GM18517 (cell line): ENCODE measurements around the gene DDR1.

Experiments
- ATAC-seq: cut with Tn5 transposase; IDR thresholded peaks from one replicate; pipeline ENCODE4 v1.9.1; 2021; ENCODE audit warnings: mild to moderate bottlenecking, moderate library complexity; ENCODE audit not compliant: unreplicated experiment

DDR1 gene

DNA sequence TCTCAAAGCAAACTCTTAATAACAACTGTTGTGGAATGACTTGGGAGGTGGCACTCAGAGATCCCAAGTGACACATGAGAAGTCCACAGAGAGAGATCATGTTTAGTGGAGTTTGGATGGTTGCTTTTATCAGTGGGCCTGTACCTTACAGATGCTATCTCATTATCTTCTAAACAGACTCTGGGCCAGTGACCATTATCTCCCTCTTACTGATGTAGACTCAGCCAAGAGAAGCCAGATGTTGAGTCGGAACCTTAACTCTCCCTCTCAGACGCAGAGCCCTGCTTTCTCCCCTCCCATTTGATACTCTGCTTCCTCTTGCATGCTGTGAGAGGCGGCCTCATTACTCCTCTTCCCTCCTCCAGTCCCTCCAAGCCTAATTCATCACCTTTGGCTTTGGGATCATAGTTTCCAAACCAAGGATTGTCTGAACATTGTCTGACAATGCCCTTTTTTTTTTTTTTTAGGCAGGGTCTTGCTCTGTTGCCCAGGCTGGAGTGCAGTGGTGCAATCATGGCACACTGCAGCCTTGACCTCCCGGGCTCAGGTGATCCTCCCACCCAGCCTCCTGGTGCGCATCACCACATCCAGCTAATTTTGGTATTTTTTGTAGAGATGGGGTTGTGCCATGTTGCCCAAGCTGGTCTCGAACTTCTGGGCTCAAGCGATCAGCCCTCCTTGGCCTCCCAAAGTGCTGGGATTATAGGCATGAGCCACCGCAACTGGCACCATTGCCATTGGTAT is 4.5 kb upstream of the DDR1 start:
- ATAC-seq = no peak

DNA sequence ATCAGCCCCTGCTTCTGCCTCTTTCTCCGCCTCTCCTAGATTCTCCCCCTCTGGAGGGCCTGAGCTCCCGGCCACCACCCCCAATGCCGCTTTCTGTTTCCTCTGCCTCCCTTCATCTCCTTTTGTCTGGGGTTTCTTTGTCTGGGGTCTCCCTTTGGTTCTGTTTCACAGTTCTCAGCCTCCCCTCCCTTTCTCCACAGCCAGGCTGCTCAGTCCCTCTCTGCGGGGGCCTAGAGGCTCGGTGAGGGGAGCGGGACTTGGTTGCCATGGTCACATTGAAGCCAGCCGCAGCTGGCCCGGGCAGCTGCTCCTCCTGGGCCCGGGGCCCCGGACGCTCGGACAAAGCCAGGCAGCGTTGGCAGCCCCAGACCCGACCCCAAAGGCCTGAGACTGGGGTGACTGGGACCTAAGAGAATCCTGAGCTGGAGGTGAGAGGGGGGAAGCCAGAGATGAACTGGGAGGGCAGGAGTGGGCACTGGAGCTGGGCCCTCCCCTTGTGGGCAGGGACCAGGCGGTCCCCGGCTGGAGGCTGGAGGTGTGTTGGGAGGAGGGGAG is 3.5 kb upstream of the DDR1 start:
- ATAC-seq = no peak

DNA sequence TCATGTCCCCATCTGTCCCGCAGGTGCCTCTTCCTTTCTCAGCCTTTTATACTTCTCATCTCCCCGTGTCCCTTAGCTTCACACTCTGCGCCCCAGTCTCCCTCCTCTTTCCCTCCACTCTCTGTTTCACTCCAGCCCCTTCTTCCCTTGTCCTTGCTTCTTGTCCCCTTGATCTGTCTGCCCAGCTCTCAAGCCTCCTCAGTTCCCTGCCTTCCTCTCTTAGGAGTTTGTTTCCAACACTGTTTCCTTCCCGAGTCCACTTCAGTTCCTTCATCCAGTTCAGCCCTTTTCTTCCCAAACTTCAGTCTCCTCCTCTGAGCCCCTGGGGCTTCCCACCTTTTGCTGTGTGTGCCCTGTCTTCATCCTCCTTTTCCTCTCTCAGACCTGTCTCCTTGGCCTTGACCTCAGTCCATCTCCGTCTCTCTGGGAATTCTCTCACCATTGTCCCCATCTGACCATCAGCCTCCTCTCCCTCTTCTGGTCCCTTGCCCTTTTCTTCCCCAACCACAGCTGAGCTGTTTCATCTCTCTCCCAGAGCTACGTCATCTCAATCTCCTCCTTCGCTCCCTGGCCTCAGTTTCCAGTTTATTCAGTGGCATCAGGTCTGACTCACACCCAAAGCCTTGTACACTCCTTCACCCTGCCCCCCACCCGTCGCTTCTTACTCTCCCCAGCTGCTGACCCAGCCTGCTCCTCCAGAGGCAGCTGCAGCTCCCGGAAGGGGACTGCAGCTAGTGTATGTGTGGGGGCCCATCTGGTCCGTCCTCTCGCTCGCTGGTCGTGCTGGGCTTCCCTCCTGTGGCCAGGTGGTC is 2.7 kb upstream of the DDR1 start:
- ATAC-seq = no peak

DNA sequence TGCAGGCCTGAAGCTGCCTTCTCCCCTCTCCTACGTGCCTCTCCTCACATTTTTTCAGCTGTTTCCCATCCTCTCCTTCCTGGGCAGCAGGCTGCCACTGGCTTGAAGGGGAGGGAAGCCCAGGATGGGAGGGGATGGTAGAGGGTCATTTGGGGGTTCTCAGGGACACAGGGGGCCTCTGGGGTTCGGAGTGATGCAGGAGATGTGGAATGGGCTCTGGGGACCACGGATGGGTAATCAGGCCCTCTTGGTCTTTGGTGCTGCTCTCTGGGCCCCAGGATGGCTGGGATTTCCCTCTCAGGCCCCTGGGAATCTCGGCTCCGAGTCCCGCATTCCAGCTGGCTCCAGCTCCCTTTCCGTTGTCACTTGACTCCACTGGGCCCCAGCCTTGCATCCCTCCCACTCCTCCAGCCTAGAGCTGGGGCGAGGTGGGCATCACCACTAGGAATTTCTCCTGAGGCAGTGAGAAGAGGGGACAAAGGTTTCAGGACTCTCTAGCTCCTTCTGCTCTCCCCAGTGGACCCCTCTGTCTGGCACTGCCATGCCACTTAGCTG is 2.0 kb upstream of the DDR1 start:
- ATAC-seq = no peak

DNA sequence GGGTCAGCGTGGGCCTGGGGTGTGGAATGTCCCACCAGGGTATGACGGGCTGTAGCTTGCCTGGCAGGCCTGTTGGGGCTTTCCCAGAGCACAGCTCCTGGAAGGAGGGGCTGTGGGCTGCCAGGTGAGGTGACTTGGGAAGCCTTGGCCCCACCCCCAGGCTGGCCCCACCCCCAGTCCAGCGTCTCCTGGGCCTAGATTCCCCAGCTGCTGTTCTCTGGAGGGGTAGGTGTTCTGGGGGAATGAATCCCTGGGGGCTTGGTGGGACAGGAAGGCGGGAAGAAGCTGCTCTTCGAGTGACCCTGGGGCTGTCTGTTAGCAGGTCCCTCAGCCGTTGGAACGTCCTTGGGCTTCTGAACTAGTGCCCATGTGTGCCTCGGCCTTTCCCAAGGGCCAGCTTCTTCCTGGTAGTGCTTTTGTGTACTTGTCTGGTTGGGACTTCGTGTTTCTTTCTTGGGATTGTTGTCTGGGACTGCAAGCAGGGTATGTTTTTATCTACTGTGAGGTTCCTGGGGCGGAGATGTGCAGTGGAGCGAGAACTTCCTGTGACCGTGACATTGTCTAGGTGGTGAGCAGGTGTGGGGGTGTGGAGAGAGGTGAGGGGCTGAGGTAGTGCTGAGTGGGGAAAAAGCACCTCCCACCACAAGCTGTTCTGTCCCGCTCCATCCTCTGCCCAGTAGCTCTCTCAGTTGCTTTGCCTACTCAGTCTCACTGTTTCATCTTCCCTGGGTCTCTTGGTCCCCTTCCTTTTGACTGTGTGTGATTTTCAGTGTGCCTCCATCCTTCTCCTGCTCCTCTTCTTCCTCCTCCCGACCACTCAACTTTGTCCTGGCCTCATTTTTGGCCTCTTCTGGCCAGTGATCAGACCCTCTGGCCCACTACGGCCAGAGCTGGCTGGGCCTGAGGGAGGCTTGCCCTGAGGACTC is 1.3 kb upstream of the DDR1 start:
- no peak for ATAC-seq

DNA sequence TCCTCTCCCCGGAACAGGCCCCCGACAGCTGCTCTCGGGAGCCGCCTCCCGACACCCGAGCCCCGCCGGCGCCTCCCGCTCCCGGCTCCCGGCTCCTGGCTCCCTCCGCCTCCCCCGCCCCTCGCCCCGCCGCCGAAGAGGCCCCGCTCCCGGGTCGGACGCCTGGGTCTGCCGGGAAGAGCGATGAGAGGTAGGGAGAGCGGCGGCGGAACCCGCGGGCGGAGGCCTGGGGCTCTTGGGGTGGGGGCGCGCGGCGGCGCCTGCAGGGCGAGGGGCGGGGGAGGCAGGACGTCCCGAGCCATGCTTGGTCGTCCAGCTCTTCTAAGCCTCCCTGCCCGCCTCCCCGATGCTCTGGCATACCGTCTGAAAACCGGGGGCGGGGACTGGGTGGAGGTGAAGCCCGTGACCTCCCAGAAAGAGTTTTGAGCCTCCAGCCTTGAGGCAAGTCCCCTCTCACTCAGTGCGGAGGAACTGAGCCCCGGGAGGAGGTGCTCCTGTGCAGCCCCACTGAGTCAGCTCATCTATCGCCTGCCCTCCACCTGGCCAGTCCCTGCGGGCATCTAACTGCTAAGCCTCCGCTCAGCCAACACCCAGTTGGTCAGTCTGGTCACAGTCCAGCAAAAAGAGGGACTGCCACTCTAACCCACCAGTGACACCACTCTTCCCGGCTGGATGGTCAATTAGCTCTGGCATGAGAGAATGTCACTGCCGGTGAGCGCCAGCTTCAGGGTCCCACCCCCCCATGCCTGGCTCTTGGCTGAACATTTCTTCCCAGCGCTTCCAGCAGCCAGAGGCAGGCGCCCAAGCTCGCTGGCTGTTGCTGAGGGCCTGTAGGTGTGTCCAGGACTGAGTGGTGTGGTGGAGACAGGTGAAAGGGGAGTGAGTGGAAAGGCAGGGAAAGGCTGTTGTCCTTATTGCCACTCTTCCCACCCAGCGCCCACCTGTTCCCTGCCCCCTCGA is 482 bp downstream of the DDR1 start:
- ATAC-seq = no peak

DNA sequence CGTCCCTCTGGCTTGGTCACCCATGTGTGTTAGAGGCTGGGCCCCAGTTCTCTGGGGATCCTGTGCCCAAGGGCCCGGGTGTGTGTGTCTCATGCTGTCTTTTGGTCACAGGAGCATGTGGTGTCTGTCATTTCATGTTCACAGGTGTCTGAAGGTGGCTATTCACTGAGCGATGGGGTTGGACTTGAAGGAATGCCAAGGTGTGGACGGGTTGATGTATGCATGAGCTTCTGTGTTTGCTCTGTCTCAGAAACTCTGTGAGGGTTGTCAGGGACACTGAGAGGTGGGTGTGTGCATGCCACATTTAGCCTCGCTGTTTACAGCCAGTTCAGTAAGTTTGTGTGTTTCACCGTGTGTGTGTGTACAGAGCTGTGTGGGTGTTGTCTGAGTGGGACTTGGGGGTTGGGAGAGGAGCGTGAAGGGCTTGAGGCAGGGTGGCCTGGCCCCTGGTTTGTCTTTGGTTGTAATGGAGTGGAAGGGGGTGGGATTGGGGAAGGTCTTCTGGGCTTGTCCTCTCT is 1.2 kb downstream of the DDR1 start:
- ATAC-seq = no peak

DNA sequence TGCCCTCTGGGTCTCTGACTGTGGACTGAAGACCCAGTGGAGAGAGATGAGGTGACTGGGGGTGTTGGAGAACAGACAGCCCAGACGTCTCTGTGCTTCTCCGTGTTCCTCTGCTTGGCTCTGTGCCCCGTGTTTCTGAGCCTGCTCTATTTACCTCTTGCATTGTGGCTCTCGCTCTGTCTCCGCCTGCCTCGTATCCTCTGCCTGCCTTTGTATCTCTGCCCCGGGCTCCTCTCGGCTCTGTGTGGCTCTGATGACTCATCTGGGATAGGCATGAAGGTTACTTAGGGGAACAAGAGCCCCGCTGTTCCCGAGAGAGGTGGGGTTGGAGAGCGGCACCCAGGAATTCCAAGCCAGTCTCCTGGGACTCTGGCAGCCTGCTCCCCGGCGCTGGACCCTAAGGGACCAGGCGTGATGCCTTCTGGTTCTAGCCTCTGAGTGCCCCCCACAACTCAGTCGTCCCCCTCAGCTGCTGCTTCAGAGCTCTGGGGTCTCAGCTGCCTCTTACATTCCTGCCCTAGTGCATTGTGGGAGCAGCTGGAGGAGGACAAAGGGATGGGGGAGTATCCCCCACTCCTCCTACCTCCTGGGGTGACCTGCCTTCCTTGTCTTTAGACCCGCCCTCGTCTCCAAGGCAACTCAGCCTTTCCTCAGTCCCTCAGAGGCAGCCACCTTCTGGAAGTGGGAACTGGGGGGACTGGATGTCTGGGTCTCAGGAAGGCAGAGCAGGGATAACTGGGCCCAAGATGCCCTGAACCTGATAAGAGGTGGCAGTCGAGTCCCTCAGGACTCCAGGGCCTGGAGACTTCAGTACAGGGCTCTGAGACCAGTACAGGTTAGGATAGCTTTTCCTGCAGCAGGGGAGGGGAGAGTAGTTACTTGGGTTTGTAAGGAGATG is 1.9 kb downstream of the DDR1 start:
- ATAC-seq = no peak

DNA sequence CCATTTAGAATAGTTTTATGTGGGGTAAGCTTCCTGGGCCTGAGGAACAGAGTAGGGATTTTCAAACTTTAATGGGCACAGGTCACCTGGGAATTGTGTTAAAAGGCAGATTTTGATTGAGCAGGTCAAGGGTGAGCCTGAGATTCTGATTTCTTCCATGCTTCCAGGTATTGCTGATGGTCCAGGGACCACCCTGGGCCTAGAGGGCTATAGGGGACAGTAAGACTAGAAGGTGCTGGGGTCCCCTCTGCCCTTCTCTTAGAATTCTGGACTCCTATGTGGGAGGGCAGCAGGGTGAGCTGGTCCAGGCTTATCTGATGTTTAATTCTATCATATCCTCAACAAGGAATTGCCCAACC is 2.6 kb downstream of the DDR1 start:
- ATAC-seq = no peak

DNA sequence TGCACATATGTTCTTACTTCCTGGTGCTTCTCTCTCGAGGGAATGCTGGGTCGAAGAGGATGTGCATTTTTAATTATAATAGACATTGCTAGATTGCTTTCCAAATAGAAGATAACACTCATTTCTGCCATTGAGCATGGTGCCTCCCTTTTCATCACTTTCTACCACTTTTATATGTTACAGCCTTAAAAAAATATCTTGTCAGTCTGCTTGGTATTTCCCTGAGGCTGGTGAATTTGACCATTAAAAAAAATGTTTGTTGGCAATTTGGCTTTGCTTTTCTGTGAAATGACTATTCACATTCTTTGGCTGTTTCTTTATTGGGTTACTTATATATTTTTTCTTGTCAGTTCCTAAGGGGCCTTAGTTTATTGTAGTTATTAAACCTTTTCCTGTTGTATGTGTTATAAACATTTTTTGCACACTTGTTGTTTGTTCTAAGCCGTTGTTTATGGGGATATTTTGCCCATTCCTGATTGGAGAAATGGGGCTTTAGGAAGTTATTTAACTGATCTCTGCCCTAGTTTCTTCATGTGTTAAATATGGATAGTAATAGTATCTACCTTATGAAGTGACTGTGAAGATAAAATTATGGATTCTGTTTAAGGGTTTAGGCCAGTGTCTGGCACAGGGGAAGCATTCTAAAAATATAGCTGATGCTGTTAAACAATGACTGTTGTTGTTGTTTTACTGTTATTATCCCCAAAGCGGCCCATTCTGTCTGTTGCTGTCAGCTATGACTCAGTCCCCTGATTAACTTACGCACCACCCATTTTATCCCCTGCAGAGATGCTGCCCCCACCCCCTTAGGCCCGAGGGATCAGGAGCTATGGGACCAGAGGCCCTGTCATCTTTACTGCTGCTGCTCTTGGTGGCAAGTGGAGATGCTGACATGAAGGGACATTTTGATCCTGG is 3.8 kb downstream of the DDR1 start:
- no peak for ATAC-seq

DNA sequence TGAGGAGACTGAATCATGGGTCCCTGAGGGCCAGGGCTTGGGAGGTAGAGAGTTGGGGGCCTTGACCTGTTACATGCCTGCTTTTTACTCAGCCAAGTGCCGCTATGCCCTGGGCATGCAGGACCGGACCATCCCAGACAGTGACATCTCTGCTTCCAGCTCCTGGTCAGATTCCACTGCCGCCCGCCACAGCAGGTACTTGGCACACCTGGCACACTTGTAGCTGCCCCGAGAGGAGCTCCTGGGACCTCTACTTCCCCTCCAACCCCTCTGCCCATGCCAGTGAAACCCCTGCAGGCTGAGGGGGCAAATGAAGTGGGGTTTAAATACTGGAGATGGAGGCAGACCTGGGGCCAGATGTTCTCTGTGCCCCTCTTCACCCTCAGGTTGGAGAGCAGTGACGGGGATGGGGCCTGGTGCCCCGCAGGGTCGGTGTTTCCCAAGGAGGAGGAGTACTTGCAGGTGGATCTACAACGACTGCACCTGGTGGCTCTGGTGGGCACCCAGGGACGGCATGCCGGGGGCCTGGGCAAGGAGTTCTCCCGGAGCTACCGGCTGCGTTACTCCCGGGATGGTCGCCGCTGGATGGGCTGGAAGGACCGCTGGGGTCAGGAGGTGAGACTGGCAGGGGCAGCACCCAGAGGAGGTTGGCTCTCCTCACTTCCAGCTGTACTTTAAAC is 4.6 kb downstream of the DDR1 start:
- ATAC-seq = no peak

DNA sequence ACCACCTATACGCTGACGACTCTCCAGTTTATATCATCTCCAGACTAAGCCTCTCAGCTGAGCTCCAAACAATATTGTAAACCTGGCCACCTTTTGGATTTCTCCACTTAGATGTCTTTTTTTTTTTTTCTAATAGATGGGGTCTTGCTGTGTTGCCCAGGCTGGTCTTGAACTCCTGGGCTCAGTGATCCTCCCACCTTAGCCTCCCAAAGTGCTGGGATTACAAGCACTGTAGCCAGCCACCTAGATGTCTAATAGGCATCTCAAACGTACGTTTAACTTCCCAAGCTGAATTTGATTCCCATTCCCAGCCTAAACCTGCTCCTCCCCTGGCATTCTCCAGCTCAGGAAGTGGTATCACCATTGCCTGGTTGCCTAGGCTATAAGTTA is 5.2 kb downstream of the DDR1 start:
- no peak for ATAC-seq

DNA sequence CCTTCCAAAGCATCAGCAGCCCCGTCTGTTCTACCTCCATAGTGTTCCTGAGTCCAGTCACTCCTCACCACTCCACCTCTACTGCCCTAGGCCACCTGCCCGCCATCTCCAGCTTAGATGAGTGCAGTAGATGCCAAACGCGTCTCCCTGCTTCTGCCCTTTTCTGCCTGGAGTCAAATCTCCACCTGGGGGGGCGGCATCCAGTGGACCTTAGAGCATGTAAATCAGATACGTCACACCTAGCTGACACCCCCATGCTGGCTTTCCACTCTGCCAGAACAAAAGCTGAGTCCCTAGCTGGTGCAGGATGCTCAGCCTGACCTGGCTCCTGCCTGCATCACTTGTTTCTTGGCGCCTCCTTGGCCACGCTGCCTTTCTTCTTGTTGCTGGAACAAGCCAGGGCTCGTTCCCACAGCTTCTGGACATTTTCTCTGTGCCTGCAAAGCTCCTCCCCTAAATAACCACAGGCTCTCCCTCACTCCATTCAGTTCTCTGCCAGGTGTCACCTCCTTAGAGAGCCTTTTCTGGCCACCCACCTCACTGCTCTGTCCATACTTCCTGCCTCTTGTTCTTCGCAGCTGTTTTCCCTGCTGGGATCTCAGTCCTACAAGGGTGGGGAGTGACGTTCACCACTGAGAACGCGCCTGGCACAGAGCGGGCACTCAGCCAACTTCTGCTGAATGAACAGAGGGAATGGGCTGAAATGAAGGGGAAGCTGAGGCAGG is 5.8 kb downstream of the DDR1 start:
- ATAC-seq = no peak

DNA sequence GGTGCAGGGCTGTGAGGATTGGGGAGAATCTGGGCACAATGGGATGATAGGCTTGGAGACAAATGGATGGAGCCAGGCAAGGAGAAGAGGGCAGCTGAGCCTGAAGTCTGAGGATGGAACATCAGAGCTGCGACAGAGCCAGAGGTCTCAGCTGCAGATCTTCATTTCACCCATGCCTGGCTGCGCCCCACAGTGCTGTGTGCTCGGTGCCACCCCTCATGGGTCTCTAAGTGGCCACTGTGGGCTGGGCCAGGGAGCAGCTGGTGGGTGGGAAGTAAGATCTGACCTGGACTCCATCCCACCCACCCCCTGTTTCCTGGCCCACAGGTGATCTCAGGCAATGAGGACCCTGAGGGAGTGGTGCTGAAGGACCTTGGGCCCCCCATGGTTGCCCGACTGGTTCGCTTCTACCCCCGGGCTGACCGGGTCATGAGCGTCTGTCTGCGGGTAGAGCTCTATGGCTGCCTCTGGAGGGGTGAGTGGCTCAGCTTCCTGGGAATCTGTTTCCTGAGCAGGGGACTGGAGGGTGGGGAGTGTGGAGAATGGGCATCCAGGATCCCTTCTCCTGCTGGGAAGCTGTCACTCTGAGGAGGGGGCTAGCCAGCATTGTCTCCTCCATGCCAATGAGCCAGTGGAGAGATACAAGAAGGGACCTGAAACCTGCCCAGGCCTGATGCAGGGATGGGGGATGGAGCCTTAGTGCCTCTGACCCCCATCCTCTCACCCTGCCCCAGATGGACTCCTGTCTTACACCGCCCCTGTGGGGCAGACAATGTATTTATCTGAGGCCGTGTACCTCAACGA is 6.5 kb downstream of the DDR1 start:
- ATAC-seq = no peak

DNA sequence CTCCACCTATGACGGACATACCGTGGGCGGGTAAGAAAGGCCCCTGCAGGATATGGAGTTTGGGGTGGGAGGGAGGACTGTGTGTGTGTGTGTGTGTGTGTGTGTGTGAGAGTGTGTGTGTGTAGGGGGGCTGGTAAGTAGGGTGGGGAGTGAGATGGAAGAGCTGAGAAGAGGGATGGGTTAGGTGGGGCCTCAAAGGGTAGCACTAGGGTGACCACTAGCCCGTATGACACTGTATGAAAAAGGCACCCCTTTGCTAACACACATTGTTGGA is 7.1 kb downstream of the DDR1 start:
- no peak for ATAC-seq
